NCI-H2196 treated with DMSO at 0.1 percent for 48 hours (cell line): ENCODE measurements around the gene SDHC.
A peak's percentile ranks its signal among the peaks of the same experiment; 100 is the strongest.
"Not testable (repeated sequence)": the region's sequence is repeated elsewhere in the genome, so short reads cannot be mapped to it uniquely, and the experiment has no call there.

ENCODE experiments used
- DNase-seq: peaks from one replicate; lab custom pipeline; 2025; ENCODE audit not compliant: unreplicated experiment; lab: John Stamatoyannopoulos, UW

Gene SDHC

GRCh38 chr1:161381707-161382106, 67.5 kb downstream of the SDHC start:
- no peak for DNase-seq

GRCh38 chr1:161382214-161383019, 68.2 kb downstream of the SDHC start:
- peak; percentile 42 for DNase-seq

- no peak for DNase-seq
Measured at GRCh38 chr1:161388639-161389038, 74.5 kb downstream of the SDHC start.

- not testable (repeated sequence) for DNase-seq
Measured at GRCh38 chr1:161389158-161389557, 75.0 kb downstream of the SDHC start.

- peak; percentile 93 for DNase-seq
Measured at GRCh38 chr1:161389691-161390558, 75.7 kb downstream of the SDHC start.

GRCh38 chr1:161390559-161390858, 76.3 kb downstream of the SDHC start:
- DNase-seq: no peak

GRCh38 chr1:161391136-161391535, 77.0 kb downstream of the SDHC start:
- DNase-seq: not testable (repeated sequence)

GRCh38 chr1:161391611-161392010, 77.4 kb downstream of the SDHC start:
- no peak for DNase-seq

- DNase-seq: no peak
Measured at GRCh38 chr1:161393151-161393550, 79.0 kb downstream of the SDHC start.

- DNase-seq: not testable (repeated sequence)
Measured at GRCh38 chr1:161397038-161397437, 82.9 kb downstream of the SDHC start.

GRCh38 chr1:161398900-161399256, 84.7 kb downstream of the SDHC start:
- DNase-seq: no peak

GRCh38 chr1:161399257-161399998, 85.2 kb downstream of the SDHC start:
- peak; percentile 62 for DNase-seq

- no peak for DNase-seq
Measured at GRCh38 chr1:161402446-161402845, 88.3 kb downstream of the SDHC start.

- DNase-seq: no peak
Measured at GRCh38 chr1:161404051-161404597, 89.9 kb downstream of the SDHC start.

- DNase-seq: not testable (repeated sequence)
Measured at GRCh38 chr1:161406551-161406950, 92.4 kb downstream of the SDHC start.

- DNase-seq: no peak
Measured at GRCh38 chr1:161407451-161407985, 93.3 kb downstream of the SDHC start.

GRCh38 chr1:161408429-161409052, 94.4 kb downstream of the SDHC start:
- DNase-seq: no peak

- DNase-seq: not testable (repeated sequence)
Measured at GRCh38 chr1:161409848-161410635, 95.9 kb downstream of the SDHC start.

- not testable (repeated sequence) for DNase-seq
Measured at GRCh38 chr1:161410636-161410970, 96.4 kb downstream of the SDHC start.
